Measurements from ENCODE around the gene RBKS.

Gene RBKS

DNA sequence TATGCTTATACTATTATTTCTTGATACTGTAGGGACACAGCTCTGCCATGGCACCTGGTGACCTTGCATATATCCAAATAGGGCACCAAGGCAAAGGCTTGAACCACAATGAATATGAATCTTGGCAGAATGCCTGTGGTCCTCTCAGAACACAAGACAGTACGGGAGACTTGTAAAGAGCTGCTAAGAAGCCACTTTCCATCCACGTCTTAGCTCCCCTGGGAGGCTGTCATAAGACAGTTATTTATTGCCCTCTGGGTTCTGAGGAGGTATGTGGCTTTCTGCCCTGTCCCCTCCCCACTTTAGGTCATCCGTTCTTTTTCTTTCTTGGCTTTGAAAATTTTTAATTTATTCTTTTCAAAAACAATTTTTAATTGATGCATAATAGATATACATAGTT lies 148.5 kb downstream of the RBKS start:
- Histone ChIP-seq H3K36me3 (ENCODE audit: control insufficient read depth, insufficient read depth, low read length, severe bottlenecking) (no peaks in the 10 kb centered on the region), H3K9ac (ENCODE audit: low read length) (no peak overlapping the region), H3K27me3 (replicated peaks; ENCODE audit: control insufficient read depth, insufficient read depth, low read length) (no peaks in the 10 kb centered on the region), H3K4me3 (ENCODE audit: low read length) (no peak overlapping the region), H3K9me3 (ENCODE audit: control insufficient read depth, low read length) (peaks cover 10% of the 10 kb centered on the region), H3K4me1 (ENCODE audit: control insufficient read depth, insufficient read depth, low read length) (peaks cover 15% of the 10 kb centered on the region)
- no peak for DNase-seq (ENCODE audit: low read depth)

DNA sequence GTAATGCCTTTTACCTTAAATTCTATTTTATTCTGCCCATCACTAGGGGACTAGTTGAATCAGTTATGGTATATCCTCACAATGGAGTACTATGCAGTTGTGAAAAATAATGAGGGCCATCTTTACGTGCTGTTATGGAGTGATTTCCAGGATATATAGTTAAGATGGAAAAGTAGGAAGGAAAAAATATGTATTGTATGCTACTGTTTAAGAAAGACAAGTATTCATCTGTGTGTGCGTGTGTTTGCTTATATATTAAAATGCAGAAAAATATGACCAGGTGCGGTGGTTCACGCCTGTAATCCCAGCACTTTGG lies 151.2 kb downstream of the RBKS start:
- Histone ChIP-seq H3K36me3 (ENCODE audit: control insufficient read depth, insufficient read depth, low read length, severe bottlenecking) (no peaks in the 10 kb centered on the region), H3K4me3 (ENCODE audit: low read length) (no peak overlapping the region), H3K4me1 (ENCODE audit: control insufficient read depth, insufficient read depth, low read length) (peaks cover 27% of the 10 kb centered on the region), H3K9ac (ENCODE audit: low read length) (no peak overlapping the region), H3K9me3 (ENCODE audit: control insufficient read depth, low read length) (peaks cover 3% of the 10 kb centered on the region), H3K27me3 (replicated peaks; ENCODE audit: control insufficient read depth, insufficient read depth, low read length) (no peaks in the 10 kb centered on the region)
- DNase-seq (ENCODE audit: low read depth), result no peak

DNA sequence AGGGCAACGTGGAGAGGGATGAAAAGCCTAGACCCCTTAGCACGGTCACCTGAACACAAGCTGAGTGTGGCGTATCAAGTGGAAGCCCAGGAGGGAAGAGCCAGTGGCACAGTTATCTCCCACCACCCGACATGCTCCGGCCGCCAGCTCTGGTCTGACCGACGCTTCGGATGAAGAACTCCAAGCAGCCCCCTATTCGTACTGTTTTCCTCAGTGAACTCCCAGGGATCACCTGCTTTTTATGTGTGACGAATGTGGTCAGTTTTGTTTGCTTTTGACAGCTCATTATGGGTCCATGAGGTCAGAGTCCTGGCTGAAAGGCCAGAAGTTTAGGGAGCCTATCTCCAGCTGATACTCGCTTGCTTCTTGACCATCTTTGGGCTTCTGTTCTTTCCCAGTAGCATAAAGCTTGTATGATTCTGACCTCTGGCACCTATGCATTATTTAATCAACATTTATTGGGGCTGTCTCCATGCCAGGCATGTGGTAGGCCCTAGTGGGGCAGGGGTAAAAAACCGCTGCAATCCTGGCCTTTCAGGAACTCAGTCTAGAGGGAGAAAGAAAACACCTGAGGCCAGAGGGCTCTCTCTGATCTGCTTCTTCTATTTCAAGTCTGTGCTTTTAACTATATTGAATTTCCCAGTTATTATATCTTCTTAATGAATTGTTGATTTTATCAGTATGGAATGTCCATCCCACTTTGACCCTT lies 151.7 kb downstream of the RBKS start:
- H3K9me3 ChIP-seq (ENCODE audit: control insufficient read depth, low read length), result peaks cover 3% of the 10 kb centered on the region
- peaks cover 27% of the 10 kb centered on the region for H3K4me1 ChIP-seq (ENCODE audit: control insufficient read depth, insufficient read depth, low read length)
- no peaks in the 10 kb centered on the region for H3K27me3 ChIP-seq (replicated peaks; ENCODE audit: control insufficient read depth, insufficient read depth, low read length)
- no peaks in the 10 kb centered on the region for H3K36me3 ChIP-seq (ENCODE audit: control insufficient read depth, insufficient read depth, low read length, severe bottlenecking)
- DNase-seq (ENCODE audit: low read depth), result no peak
- no peak overlapping the region for H3K4me3 ChIP-seq (ENCODE audit: low read length)
- no peak overlapping the region for H3K9ac ChIP-seq (ENCODE audit: low read length)

- no peaks in the 10 kb centered on the region for H3K36me3 ChIP-seq (ENCODE audit: control insufficient read depth, insufficient read depth, low read length, severe bottlenecking)
- peaks cover 3% of the 10 kb centered on the region for H3K9me3 ChIP-seq (ENCODE audit: control insufficient read depth, low read length)
- peaks cover 27% of the 10 kb centered on the region for H3K4me1 ChIP-seq (ENCODE audit: control insufficient read depth, insufficient read depth, low read length)
- H3K4me3 ChIP-seq (ENCODE audit: low read length), result no peak overlapping the region
- DNase-seq (ENCODE audit: low read depth), result peak; percentile 65
- H3K9ac ChIP-seq (ENCODE audit: low read length), result peak overlapping the region; percentile 25
- H3K27me3 ChIP-seq (replicated peaks; ENCODE audit: control insufficient read depth, insufficient read depth, low read length), result no peaks in the 10 kb centered on the region
Observed at GRCh38 chr2:27737676-27738348, 152.4 kb downstream of the RBKS start.

- Histone ChIP-seq H3K36me3 (ENCODE audit: control insufficient read depth, insufficient read depth, low read length, severe bottlenecking) (no peaks in the 10 kb centered on the region), H3K9ac (ENCODE audit: low read length) (no peak overlapping the region), H3K4me1 (ENCODE audit: control insufficient read depth, insufficient read depth, low read length) (peaks cover 27% of the 10 kb centered on the region), H3K27me3 (replicated peaks; ENCODE audit: control insufficient read depth, insufficient read depth, low read length) (no peaks in the 10 kb centered on the region), H3K9me3 (ENCODE audit: control insufficient read depth, low read length) (peaks cover 3% of the 10 kb centered on the region), H3K4me3 (ENCODE audit: low read length) (no peak overlapping the region)
- DNase-seq (ENCODE audit: low read depth), result no peak
Observed at GRCh38 chr2:27736890-27737204, 153.3 kb downstream of the RBKS start.

DNA sequence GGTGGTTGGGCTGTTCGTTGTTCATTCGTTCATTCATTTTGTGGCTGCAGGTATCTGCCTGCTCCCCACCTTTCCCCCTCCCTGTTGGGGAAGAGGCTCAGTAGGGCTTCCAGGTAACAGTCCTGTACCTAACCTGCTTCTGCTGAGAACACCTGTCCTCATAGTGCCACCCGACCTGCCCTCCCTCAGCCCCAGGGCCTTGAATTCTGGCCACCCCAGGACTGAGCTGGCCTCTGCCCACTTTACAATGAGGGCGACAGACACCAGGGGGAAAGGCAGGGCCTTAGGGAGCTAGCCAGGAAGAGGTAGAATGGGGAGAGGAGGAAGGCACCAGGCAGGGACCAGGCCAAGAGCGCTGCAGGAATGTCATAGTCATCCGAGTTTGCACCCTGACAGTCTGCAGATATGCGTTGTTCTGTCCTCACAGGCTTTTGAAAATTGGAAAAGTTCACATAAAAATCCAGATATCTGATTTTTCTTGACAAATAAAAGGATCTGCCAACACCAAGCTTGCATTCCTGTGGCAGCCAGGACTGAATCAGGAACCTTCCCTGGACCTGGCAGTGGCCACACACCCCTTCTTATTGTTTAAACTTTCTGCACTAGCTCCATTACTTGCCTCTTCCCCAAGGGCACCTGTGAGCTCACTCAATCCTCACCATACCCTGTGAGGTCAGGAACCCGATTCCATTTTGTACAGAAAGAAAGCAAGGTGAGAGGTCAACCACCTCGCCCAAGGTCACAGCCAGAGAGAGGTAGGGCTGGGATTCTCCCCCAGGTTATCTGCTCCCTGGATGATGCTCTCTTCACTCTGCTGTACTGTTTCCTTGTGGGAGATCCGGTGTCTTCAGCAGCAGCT lies 153.9 kb downstream of the RBKS start:
- H3K9ac ChIP-seq (ENCODE audit: low read length), result peak overlapping the region; percentile 87
- no peaks in the 10 kb centered on the region for H3K36me3 ChIP-seq (ENCODE audit: control insufficient read depth, insufficient read depth, low read length, severe bottlenecking)
- no peaks in the 10 kb centered on the region for H3K27me3 ChIP-seq (replicated peaks; ENCODE audit: control insufficient read depth, insufficient read depth, low read length)
- no peak for DNase-seq (ENCODE audit: low read depth)
- peaks cover 3% of the 10 kb centered on the region for H3K9me3 ChIP-seq (ENCODE audit: control insufficient read depth, low read length)
- peak overlapping the region; percentile 80 for H3K4me3 ChIP-seq (ENCODE audit: low read length)
- peaks cover 27% of the 10 kb centered on the region for H3K4me1 ChIP-seq (ENCODE audit: control insufficient read depth, insufficient read depth, low read length)

GRCh38 chr2:27735263-27735904 lies 154.8 kb downstream of the RBKS start:
- Histone ChIP-seq H3K9me3 (ENCODE audit: control insufficient read depth, low read length) (no peaks in the 10 kb centered on the region), H3K4me1 (ENCODE audit: control insufficient read depth, insufficient read depth, low read length) (peaks cover 27% of the 10 kb centered on the region), H3K4me3 (ENCODE audit: low read length) (peak overlapping the region; percentile 80), H3K27me3 (replicated peaks; ENCODE audit: control insufficient read depth, insufficient read depth, low read length) (no peaks in the 10 kb centered on the region), H3K36me3 (ENCODE audit: control insufficient read depth, insufficient read depth, low read length, severe bottlenecking) (no peaks in the 10 kb centered on the region), H3K9ac (ENCODE audit: low read length) (peak overlapping the region; percentile 87)
- DNase-seq (ENCODE audit: low read depth), result peak; percentile 64

- no peak for DNase-seq (ENCODE audit: low read depth)
- Histone ChIP-seq H3K36me3 (ENCODE audit: control insufficient read depth, insufficient read depth, low read length, severe bottlenecking) (no peaks in the 10 kb centered on the region), H3K27me3 (replicated peaks; ENCODE audit: control insufficient read depth, insufficient read depth, low read length) (no peaks in the 10 kb centered on the region), H3K4me1 (ENCODE audit: control insufficient read depth, insufficient read depth, low read length) (peaks cover 27% of the 10 kb centered on the region), H3K9me3 (ENCODE audit: control insufficient read depth, low read length) (no peaks in the 10 kb centered on the region), H3K9ac (ENCODE audit: low read length) (no peak overlapping the region), H3K4me3 (ENCODE audit: low read length) (no peak overlapping the region)
Observed at GRCh38 chr2:27734305-27734704, 155.9 kb downstream of the RBKS start.
